ENCODE data around the gene PNCK.

- no peak for TF ChIP-seq POLR2AphosphoS5 (IDR thresholded peaks at IDR 0.05; ENCODE audit: low read depth, low read length)
- peak; percentile 82 for TF ChIP-seq CTCF (IDR thresholded peaks at IDR 0.05)
These were observed 24.3 kb downstream of the PNCK start for GRCh38 chrX:153649178-153649914.
